ENCODE measurements around the gene COLQ.
"Not testable (repeated sequence)": the region's sequence is repeated elsewhere in the genome, so short reads cannot be mapped to it uniquely, and the experiment has no call there.

Gene COLQ

GRCh38 chr3:15521573-15521965, at the start of gene COLQ:
Gene COLQ, minus strand, starts transcription at chr3:15521706. Its CDS starts 81 bp downstream, at chr3:15521625.
- DNase-seq (ENCODE audit: low read depth), result no peak

- no peak for DNase-seq (ENCODE audit: low read depth)
Observed at GRCh38 chr3:15563190-15563589, 41.7 kb upstream of the COLQ start.

DNA sequence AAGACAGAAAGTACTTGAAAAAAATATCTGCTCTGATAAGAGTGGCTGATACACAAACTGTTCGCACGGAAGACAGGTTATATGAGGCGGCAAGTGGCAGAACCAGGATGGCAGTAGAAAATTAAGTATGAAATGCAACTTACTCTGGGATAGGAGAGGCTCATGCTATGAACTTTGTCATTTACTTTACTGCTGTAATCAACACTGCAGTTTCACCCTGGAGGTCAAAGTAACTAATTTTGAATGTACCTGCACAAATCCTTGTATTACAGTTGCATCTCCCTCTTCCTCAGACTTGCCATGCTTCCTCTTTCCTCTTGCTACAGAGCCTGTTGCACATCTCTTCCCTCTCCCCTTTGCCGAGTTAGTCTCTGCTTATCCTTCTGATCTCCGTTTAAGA, 41.1 kb upstream of the COLQ start:
- no peak for DNase-seq (ENCODE audit: low read depth)

DNA sequence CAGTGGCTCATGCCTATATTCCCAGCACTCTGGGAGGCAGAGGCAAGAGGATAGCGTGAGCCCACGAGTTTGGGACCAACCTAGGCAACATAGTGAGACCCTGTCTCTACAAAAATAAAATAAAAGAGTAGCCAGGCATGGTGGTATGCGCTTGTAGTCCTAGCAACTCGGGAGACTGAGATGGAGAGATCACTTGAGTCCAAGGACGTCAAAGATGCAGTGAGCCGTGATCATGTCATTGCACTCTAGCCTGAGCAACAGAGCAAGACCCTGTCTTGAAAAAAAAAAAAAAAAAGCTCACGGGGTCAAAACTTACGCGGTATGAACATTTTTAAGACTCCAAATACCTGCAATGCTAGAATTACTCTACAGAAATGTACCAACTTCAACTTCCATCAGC, 37.1 kb upstream of the COLQ start:
- DNase-seq (ENCODE audit: low read depth), result no peak

DNA sequence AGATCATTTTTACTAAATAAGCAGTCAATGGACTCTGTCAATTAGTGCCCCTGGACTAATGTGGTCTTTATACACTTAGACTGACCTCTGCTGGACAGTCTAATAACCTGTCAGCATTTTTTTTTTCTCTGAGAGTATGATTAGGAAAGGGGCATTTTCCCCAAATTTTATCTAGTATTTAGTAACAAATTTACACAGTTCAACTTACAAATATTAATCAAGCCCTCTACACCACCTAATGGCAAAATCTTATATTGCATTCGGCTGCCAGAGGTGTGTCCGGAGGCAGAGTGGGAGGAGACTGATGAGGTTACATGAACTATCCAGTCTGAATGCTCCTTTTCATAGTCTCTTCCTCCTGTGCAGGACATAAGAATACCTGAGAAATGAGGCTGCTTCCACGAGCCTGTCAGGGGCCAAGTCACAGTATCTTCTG, 36.0 kb upstream of the COLQ start:
- no peak for DNase-seq (ENCODE audit: low read depth)

GRCh38 chr3:15556512-15556911, 35.0 kb upstream of the COLQ start:
- DNase-seq (ENCODE audit: low read depth), result no peak

- no peak for DNase-seq (ENCODE audit: low read depth)
Observed at GRCh38 chr3:15553749-15554148, 32.2 kb upstream of the COLQ start.

DNA sequence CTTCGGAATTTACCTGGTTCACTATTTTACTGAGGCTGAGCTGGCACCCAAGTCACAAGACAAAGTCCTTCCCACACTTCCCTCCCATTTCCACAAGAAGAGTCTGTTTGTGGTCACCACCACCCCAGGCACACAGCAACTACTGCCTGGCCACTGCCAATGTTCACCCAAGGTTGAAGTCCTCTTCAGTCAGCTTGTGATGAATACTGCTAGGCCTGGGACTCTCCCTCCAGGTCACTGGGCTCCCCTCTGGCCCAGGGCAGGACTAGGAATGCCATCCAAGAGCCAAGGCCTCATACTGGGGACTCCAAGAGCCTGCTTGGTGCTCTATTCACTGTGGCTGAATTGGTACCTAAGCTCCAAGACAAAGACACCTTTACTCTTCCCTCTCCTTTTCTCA, 30.4 kb upstream of the COLQ start:
- no peak for DNase-seq (ENCODE audit: low read depth)

DNA sequence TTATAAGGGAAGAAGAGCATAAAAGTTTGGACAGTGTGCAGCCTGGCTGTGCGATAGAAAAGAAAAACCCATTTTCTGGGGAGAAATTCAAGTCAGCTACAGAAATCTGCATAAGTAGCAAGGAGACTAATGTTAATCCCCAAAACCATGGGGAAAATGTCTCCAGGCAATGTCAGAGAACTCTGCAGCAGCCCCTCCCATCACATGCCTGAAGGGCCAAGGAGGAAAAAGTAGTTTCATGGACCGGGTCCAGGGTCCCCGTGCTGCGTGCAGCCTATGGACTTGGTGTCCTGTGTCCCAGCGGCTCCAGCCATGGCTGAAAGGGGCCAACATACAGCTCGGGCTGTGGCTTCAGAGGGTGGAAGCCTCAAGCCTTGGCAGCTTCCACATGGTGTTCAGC, 28.3 kb upstream of the COLQ start:
- no peak for DNase-seq (ENCODE audit: low read depth)

DNA sequence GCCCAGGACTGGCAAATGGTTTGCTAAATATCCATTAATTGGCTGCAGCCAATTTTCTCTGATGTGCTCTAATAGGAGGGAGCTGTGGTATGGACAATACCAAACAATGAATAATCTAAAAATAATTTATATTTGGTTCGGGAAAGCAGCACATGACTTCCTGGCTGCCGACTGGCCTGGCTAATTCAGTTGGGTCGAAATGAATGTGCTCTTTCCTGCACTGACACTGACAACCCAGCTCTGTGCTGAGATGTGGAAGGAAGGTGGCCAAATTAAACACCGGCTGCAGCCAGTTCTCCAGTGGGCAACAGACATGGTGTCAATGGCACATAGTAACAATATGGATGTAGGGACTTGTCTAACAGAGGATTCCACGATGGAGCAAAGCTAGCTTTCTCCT, 21.1 kb upstream of the COLQ start:
- DNase-seq (ENCODE audit: low read depth), result no peak

- DNase-seq (ENCODE audit: low read depth), result no peak
Observed at GRCh38 chr3:15541371-15541770, 19.9 kb upstream of the COLQ start.

GRCh38 chr3:15539066-15539465, 17.6 kb upstream of the COLQ start:
- DNase-seq (ENCODE audit: low read depth), result no peak

DNA sequence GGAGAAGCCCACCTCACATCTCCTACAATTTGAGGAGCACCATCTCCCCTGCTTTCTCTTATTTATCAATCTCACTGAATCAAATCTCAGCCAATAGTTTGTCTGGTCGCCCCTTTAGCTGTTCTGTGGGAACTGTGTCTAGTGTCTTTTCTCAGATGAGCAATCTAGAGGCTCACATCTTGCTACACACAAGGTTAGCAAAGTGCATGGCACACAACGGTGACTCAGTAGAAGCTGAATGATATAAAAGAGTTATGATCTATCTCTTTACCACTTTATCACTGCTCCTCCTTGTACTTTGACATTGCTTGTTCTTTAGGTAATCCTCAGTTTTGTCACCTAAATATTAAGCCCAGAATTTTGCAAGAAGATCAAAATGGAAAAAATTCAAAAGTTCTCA, 16.8 kb upstream of the COLQ start:
- no peak for DNase-seq (ENCODE audit: low read depth)

GRCh38 chr3:15536856-15537255, 15.3 kb upstream of the COLQ start:
- no peak for DNase-seq (ENCODE audit: low read depth)

- DNase-seq (ENCODE audit: low read depth), result no peak
Observed at GRCh38 chr3:15535732-15536131, 14.2 kb upstream of the COLQ start.

- not testable (repeated sequence) for DNase-seq (ENCODE audit: low read depth)
Observed at GRCh38 chr3:15532614-15533013, 11.1 kb upstream of the COLQ start.

DNA sequence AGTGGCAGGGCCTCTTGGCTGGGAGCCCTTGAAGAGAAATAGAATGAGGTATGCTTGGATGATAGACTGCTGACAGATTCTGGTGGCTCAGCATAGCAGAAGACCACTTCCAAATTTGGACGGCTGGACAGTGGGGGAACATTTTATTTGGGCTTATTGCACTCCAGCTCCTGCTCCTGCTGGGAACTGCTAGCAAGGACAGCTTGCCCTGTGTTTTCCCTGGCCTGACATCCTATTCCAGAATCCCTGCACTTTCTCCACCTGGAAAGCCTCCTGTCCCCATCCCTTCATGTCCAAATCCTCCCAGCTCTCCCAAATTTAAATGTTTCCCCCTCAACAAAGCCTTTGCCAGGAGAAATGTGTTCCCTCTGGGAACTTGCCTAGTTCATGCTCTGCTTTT, 9.8 kb upstream of the COLQ start:
- no peak for DNase-seq (ENCODE audit: low read depth)

DNA sequence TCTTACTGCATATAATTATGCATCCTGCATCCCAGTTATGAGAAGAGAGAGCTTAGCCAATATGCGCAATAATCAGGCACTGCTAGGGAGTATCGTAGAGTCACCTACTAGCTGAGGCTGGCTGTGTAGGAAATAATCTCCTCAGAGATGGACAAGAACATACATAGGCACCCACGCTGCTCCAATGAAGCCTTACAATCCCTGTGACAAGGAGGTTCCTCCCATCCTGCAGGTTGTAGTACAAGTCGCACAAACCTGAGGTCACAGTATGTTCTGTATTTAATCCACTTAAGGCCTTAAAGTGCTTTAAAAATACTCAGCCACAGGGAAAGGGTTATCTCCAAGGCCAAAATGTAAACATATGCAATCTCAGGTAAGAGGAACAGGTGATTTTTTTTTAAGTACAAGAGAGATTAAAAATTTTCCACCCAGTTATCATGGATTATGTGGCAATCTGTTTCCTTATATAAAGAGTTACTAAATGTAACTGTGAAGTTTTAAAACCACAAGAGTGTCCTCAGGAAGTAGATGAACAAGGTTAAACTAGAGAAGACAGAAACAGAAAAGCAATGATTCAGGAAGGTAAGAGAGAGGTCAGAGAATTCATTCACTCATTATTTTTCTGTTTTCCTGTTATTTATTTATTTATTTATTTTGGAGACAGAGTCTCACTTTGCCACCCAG, 7.5 kb upstream of the COLQ start:
- no peak for DNase-seq (ENCODE audit: low read depth)

GRCh38 chr3:15527031-15527459, 5.5 kb upstream of the COLQ start:
- DNase-seq (ENCODE audit: low read depth), result no peak

- no peak for DNase-seq (ENCODE audit: low read depth)
Observed at GRCh38 chr3:15525790-15526189, 4.3 kb upstream of the COLQ start.

DNA sequence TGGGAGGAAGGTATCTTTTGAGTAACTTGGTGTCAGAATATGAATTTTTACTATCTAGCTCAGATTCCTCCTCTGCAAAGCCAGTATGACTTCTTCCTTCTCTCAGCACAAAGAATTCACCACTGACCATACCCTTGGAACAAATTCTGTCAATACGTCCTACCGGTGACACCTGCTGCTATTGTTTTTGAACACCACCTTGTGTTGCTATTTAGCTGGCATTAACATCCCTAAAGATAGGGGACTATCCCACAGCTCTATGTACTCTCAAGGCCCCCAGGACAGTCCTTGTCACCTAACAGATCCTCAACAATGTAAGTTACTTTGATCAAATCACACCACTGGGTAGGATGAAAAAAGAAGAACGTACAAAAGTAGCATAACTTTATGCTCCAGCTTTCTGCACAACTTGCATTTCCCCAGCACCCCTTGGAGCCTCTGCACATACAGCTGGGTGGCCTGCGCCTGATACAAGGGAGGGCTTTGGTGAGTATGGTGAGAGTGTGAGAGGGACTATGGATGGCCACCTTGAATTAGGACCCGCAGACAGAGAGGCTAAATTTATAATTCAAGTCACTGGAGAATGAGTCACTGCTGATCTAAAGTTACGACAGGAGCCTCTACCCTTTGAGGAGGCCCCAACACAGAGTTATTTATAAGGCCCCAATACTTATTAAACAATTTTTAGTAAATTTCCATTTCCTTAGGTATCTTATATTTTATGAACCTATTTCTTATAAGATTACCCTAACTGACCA, 2.3 kb upstream of the COLQ start:
- no peak for DNase-seq (ENCODE audit: low read depth)

DNA sequence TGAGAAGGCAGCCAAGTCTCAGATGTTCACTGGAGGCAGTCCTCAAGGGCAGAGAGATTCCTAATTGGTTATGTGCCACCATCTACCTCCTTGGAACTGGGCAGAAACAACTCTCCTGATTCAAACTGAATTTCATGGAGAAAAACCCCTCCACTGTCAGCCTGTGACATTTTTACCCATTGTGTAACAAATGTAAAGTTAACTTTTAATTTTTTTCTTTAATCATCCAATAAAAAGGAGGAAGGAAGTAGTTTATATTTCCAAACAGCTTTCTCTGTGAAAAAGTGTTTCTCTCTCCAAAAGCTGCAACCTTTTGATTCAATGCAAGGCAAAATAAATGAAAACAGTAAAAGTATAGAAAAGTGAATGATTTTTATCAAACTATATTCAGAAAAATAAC, 510 bp upstream of the COLQ start:
- DNase-seq (ENCODE audit: low read depth), result no peak

- DNase-seq (ENCODE audit: low read depth), result no peak
Observed at GRCh38 chr3:15520804-15521572, 518 bp downstream of the COLQ start.
